VCaP (cell line): ENCODE data around the gene GALNT18.

Source experiments
- H3K27ac ChIP-seq: fragments of 450-650 bp; 2 replicates; pipeline ENCODE4 v1.5.1; 2017
- TF ChIP-seq, protein P1 (sequence below): fragments of 450-650 bp; conservative IDR thresholded peaks from 2 replicates; pipeline ENCODE4 v1.5.1; 2017; ENCODE audit warnings: mild to moderate bottlenecking, moderate library complexity

GALNT18 gene

GRCh38 chr11:11316651-11317230, 305.1 kb downstream of the GALNT18 start:
- H3K27ac ChIP-seq, result no peak overlapping the region
- TF ChIP-seq, protein P1, sequence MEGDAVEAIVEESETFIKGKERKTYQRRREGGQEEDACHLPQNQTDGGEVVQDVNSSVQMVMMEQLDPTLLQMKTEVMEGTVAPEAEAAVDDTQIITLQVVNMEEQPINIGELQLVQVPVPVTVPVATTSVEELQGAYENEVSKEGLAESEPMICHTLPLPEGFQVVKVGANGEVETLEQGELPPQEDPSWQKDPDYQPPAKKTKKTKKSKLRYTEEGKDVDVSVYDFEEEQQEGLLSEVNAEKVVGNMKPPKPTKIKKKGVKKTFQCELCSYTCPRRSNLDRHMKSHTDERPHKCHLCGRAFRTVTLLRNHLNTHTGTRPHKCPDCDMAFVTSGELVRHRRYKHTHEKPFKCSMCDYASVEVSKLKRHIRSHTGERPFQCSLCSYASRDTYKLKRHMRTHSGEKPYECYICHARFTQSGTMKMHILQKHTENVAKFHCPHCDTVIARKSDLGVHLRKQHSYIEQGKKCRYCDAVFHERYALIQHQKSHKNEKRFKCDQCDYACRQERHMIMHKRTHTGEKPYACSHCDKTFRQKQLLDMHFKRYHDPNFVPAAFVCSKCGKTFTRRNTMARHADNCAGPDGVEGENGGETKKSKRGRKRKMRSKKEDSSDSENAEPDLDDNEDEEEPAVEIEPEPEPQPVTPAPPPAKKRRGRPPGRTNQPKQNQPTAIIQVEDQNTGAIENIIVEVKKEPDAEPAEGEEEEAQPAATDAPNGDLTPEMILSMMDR, result no peak

DNA sequence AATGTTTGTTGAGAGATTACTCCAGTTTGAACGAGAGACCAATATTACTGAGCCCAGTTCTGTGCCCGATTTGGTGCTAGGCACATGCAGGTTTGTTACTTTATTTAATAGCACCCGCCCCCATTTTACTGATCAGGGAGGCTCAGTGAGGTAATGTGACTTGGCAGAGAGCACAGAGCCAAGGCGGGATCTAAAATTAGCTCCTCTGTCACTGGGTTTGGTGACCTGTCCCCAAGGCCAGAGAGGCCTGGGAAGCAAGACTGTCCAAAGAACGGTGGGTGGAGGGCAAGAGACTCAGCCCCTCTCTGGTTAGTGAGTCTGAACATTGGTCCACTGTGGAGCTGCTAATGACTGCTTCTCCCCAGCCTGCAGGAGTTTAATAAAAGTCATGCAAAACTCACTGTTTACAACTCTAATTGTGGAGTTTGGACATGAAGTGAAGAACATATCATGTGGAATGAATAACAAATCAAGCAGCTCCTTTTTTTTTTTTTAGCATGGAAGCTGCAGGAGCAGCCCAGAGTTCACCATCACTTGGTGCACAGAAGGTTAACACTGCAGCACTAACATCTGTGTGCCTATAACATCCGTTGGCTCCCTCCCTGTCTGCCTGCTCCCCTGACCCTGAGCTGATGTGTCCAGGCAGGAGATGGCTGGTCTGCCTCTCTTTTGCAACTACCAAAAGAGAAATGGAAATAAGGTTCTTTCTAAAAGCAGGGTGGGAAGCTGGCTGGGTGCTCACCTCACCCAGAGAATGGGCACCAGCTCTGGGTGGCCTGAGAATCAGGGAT, 307.7 kb downstream of the GALNT18 start:
- TF ChIP-seq, protein P1, result no peak
- no peak overlapping the region for H3K27ac ChIP-seq

DNA sequence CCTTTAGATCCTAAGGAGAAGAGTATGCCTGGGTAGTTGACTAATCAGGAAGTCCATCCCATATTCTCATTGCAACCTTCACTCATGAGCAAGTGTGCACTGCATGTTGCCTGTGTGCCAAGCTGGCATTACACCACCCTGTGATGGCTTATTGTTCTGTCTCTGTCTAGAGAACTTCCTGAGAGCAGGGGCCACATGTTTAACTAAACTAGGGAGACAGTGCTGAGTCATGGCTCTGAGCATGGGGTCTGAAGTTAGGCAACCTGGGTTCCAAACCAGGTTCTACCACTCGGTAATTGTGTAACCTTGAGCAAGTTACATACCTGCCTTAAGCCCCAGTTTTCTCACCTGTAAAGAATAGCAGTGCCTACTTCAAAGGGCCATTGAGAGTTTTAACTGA, 308.4 kb downstream of the GALNT18 start:
- TF ChIP-seq, protein P1, result no peak
- no peak overlapping the region for H3K27ac ChIP-seq

GRCh38 chr11:11312738-11313137, 309.1 kb downstream of the GALNT18 start:
- no peak overlapping the region for H3K27ac ChIP-seq
- TF ChIP-seq, protein P1, result peak; percentile 14; the same call in 1 of the 2 replicates

DNA sequence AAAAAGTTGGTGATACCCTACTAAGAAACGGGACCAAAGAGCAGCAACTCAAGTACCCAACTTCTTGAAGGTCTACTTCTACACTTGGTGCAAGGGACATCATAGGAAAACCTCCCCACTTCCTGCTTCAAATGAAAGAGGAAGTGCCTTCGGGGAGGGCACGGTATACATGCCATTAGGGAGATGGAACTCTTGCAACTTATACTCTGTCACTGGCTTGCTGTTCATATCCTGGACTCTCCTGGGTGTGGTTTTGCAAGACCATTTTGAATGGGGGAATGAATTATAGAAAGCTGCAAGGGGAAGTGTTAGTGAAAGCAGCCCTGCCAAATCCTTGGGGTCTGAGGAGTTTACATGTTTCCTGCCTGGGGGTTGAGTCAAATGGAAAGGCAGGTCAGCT, 310.6 kb downstream of the GALNT18 start:
- H3K27ac ChIP-seq, result no peak overlapping the region
- TF ChIP-seq, protein P1, result no peak

DNA sequence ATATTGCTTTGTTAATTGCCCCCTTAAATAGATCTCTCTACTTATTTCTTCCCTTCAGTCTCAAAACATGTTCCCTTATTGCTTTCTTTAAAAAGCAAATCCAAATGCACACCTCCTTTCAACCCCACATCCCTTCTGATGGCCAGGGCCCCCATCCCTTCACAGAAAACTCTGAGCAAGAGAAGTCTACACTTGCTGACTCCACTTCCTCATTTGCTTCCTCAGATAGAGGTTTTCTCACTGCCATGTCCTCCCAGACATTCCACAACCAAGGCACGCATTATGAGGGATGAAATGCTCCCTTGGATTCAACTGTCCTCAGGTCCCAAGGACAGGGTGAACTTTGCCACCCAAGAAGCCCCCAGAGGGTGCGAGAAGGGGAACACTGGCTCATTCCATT, 311.9 kb downstream of the GALNT18 start:
- TF ChIP-seq, protein P1, result no peak

DNA sequence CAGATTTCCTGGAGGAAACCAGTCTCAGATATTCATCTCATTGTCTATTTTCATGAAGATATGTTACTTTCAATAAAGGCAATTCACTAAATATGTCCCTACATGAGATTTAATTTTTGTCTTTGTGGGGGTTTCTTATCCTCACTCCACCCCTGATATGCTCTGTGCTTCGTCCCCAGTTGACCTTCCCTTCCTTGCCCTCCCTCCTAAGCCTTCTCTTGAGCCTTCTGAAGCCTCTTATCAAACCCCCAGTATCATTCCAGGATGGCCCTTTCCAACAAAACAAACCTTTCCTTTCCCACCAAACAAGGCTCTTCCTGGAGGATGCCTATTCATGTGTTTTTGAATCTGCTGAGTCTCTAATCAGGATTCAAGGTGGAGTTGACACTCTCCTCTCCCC, 313.6 kb downstream of the GALNT18 start:
- TF ChIP-seq, protein P1, result no peak
- no peak overlapping the region for H3K27ac ChIP-seq

More for the DNA sequence above, 311.9 kb downstream of the GALNT18 start:
- H3K27ac ChIP-seq, result no peak overlapping the region
